Endothelial cell of umbilical vein (primary cell): ENCODE measurements around the gene LDHAL6B. TPM values are rescaled to one million over a fixed set of nuclear protein-coding genes. Genes with fewer than 3 reads are reported as not detected.

ENCODE experiments used
- BruUV-seq: library from RNA; stranded (reverse); fragments of 400-500 nt; replicated peaks from 2 replicates; lab custom pipeline; 2021; lab: Mats Ljungman, UMichigan
- CTCF ChIA-PET: fragments of 300-600, 350-600 bp; sonication (Branson Sonifier 250); formaldehyde crosslinking; loops from one replicate; lab custom pipeline; 2021; ENCODE audit warnings: antibody characterized with exemption, inconsistent platforms; lab: Charles Lee
- POLR2A ChIA-PET: fragments of 300-600, 350-600 bp; sonication (Branson Sonifier 250); formaldehyde crosslinking; loops from one replicate; lab custom pipeline; 2021; ENCODE audit warnings: antibody characterized with exemption, inconsistent platforms; lab: Charles Lee
- DNase-seq: peaks from one replicate; pipeline ENCODE4 v3.0.0-alpha.2; 2011; ENCODE audit warnings: low read depth, low spot score
- FAIRE-seq: peaks from 2 replicates; lab custom pipeline; 2011; peaks lifted over from hg19 to GRCh38; lab: Jason Lieb, UNC
- H2AFZ ChIP-seq: 2 replicates; pipeline ENCODE4 v1.6.0; 2012; ENCODE audit warnings: low read depth, low read length, control low read depth, inconsistent platforms
- H3K27ac ChIP-seq: 2 replicates; pipeline ENCODE4 v1.5.1; 2011; ENCODE audit warnings: low read depth, mild to moderate bottlenecking, control low read depth, low read length, moderate library complexity; ENCODE audit not compliant: insufficient read depth
- H3K27me3 ChIP-seq, 2 experiments: 2 replicates each; pipeline versions ENCODE4 v1.6.0 to v1.6.1; 2011; ENCODE audit warnings: low read length in 2 of 2, mixed read lengths in 1 of 2; ENCODE audit not compliant: control insufficient read depth in 2 of 2, insufficient read depth in 2 of 2
- H3K36me3 ChIP-seq, 2 experiments: 2 replicates in 1 of 2; 3 replicates in 1 of 2; pipeline ENCODE4 v1.5.1; 2011; ENCODE audit warnings: low read length in 2 of 2, mild to moderate bottlenecking in 1 of 2, moderate library complexity in 1 of 2; ENCODE audit not compliant: control insufficient read depth in 2 of 2, insufficient read depth in 2 of 2; ENCODE audit errors: extremely low read depth in 1 of 2
- H3K4me1 ChIP-seq: 3 replicates; pipeline ENCODE4 v1.5.1; 2011; ENCODE audit warnings: mild to moderate bottlenecking, low read length; ENCODE audit not compliant: control insufficient read depth, insufficient read depth; ENCODE audit errors: extremely low read depth
- H3K4me2 ChIP-seq: 2 replicates; pipeline ENCODE4 v1.6.1; 2011; ENCODE audit warnings: low read length, control low read depth, mixed read lengths; ENCODE audit not compliant: insufficient read depth
- H3K4me3 ChIP-seq, 3 experiments: fragments of 200-600 bp in 1 of 3; sonication (generic), shearing (Covaris generic) in 1 of 3; replicated peaks in 1 of 3; 2 replicates each; pipeline ENCODE4 v1.5.1; 2011 to 2016; ENCODE audit warnings: control low read depth in 3 of 3, low read length in 3 of 3, mild to moderate bottlenecking in 2 of 3, inconsistent platforms in 1 of 3, low read depth in 1 of 3, moderate library complexity in 1 of 3; ENCODE audit not compliant: insufficient read depth in 1 of 3
- H3K79me2 ChIP-seq: 2 replicates; pipeline ENCODE4 v1.6.0; 2012; ENCODE audit warnings: low read length, inconsistent platforms; ENCODE audit not compliant: control insufficient read depth, insufficient read depth
- H3K9ac ChIP-seq: replicated peaks from 2 replicates; pipeline ENCODE3; 2011; ENCODE audit warnings: low read length, control low read depth; ENCODE audit not compliant: insufficient read depth; ENCODE audit errors: extremely low read depth
- H3K9me1 ChIP-seq: replicated peaks from 3 replicates; pipeline ENCODE4 v1.6.0; 2011; ENCODE audit warnings: mild to moderate bottlenecking, low read length; ENCODE audit not compliant: control insufficient read depth, insufficient read depth; ENCODE audit errors: extremely low read depth
- H3K9me3 ChIP-seq: replicated peaks from 2 replicates; pipeline ENCODE4 v1.5.1; 2012; ENCODE audit warnings: low read length, inconsistent platforms; ENCODE audit not compliant: control insufficient read depth, insufficient read depth
- H4K20me1 ChIP-seq: replicated peaks from 2 replicates; pipeline ENCODE3; 2011; ENCODE audit warnings: mild to moderate bottlenecking, low read length; ENCODE audit not compliant: control insufficient read depth, insufficient read depth; ENCODE audit errors: extremely low read depth
- EZH2 ChIP-seq: IDR thresholded peaks from 2 replicates; pipeline ENCODE4 v1.6.1; 2012; ENCODE audit warnings: borderline replicate concordance, low read depth, mild to moderate bottlenecking, moderate library complexity, low read length, inconsistent platforms; ENCODE audit not compliant: severe bottlenecking
- FOS ChIP-seq: IDR thresholded peaks from 2 replicates; pipeline ENCODE4 v1.6.1; 2011; ENCODE audit warnings: mild to moderate bottlenecking, low read length, moderate library complexity, borderline replicate concordance; ENCODE audit not compliant: insufficient read depth
- GATA2 ChIP-seq: IDR thresholded peaks from 2 replicates; pipeline ENCODE4 v1.7.0; 2011; ENCODE audit warnings: low read depth, mild to moderate bottlenecking, moderate library complexity, mixed read lengths, low read length; ENCODE audit not compliant: insufficient read length, insufficient read depth
- JUN ChIP-seq: IDR thresholded peaks from 2 replicates; pipeline ENCODE4 v1.6.1; 2011; ENCODE audit warnings: borderline replicate concordance, low read depth; ENCODE audit not compliant: insufficient read length, insufficient read depth
- MYC ChIP-seq: IDR thresholded peaks from one replicate; pipeline ENCODE4 v1.6.1; 2011; ENCODE audit warnings: mild to moderate bottlenecking, low read depth, low read length
- POLR2A ChIP-seq: IDR thresholded peaks from 2 replicates; pipeline ENCODE4 v1.6.1; 2012; ENCODE audit warnings: low read depth, mild to moderate bottlenecking, control low read depth, low read length
- POLR2AphosphoS5 ChIP-seq: IDR thresholded peaks from 2 replicates; pipeline ENCODE4 v1.6.1; 2012; ENCODE audit warnings: low read depth, mild to moderate bottlenecking, control low read depth, low read length, moderate library complexity; ENCODE audit not compliant: insufficient read depth
- dilution Hi-C: fragments of 300-500 bp; cut with MboI; formaldehyde crosslinking; loops from one replicate; pipeline ENCODE4 v1.15.0; 2019; ENCODE audit warnings: low sequenced_read_pairs; ENCODE audit not compliant: extremely low pct_ligation_motif_present
- intact Hi-C: fragments of 100-400 bp; cut with micrococcal nuclease; formaldehyde crosslinking; loops from one replicate; pipeline ENCODE4 v1.10.0; 2022
- polyA plus RNA-seq, 4 experiments: library from polyadenylated mRNA; depleted of rRNA in 3 of 4; stranded (reverse) in 3 of 4; unstranded in 1 of 4; fragments of >200 nt; gene quantifications; 2 replicates each; pipeline versions ENCODE4 v1.2.1 to v1.2.3, GENCODE V29; 2011 to 2012; ENCODE audit warnings: missing spikeins in 1 of 4
- total RNA-seq: library from RNA; stranded (reverse); gene quantifications from 2 replicates; pipeline ENCODE4 v1.2.3, GENCODE V29; 2021
- TF ChIP-seq, protein P1 (sequence below): IDR thresholded peaks from 2 replicates; pipeline ENCODE4 v1.6.1; 2011; ENCODE audit not compliant: insufficient read depth, insufficient read length
- TF ChIP-seq, protein P2 (sequence below), 2 donors: IDR thresholded peaks; 1 replicate in 1 of 2; 2 replicates in 1 of 2; pipeline ENCODE4 v1.5.1; 2011; ENCODE audit warnings: low read length in 2 of 2, mild to moderate bottlenecking in 2 of 2, moderate library complexity in 2 of 2, control low read depth in 1 of 2, inconsistent platforms in 1 of 2, low read depth in 1 of 2; ENCODE audit not compliant: insufficient read depth in 1 of 2; ENCODE audit errors: extremely low read depth in 1 of 2

LDHAL6B gene
- total and polyA plus RNA-seq, 2 donors (not counting 3 experiments of a cell fraction or from before 2014, with no cell fraction given): not detected

DNA sequence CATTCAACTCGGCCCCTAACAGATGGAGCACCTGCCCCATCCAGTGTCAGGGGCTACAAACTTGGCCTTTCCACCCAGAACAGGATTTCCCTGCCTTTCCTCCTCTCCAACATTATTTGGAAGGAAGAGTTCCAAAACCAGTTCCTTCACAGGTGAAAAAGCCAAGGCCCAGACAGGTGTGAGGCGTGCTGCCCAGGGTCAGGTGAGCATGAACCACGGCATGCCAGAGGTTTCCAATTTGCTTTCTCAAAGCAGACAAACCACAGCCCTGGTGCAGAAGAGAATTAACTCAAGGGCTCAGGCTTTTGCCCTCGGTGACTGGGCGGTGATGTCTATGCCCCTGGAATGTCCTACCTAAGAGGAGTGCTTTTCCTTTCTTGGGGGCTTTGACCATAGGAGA lies 43.2 kb downstream of the LDHAL6B start:
- dilution Hi-C loops: no loop called here
- ChIA-PET POLR2A (no interaction called here), CTCF (no interaction called here)
- H3K36me3 ChIP-seq: peaks cover 6% of the 10 kb centered on the region in 2 experiments
- no peaks in the 10 kb centered on the region for H3K9me3 ChIP-seq
- DNase-seq (no peak), FAIRE-seq (no peak)
- no peak overlapping the region for H3K4me3 ChIP-seq
- no peaks in the 10 kb centered on the region for H4K20me1 ChIP-seq
- H3K4me2 ChIP-seq: no peak overlapping the region
- no peak overlapping the region for H3K9ac ChIP-seq
- no peak overlapping the region for H3K27ac ChIP-seq
- H3K27me3 ChIP-seq: no peaks in the 10 kb centered on the region
- H3K4me1 ChIP-seq: peaks cover 3% of the 10 kb centered on the region
- intact Hi-C loops: loop anchor here (5.0 kb wide), 1 partner anchor 47 kb away; no protein-coding TSS in a partner anchor
- H3K9me1 ChIP-seq: no peaks in the 10 kb centered on the region
- peaks cover 7% of the 10 kb centered on the region for H3K79me2 ChIP-seq
- no TSS peak for BruUV-seq
- H2AFZ ChIP-seq: no peak overlapping the region
- TF ChIP-seq FOS: no peak
- no peak for TF ChIP-seq POLR2AphosphoS5
- no peak for TF ChIP-seq JUN
- TF ChIP-seq MYC: no peak
- no peak for TF ChIP-seq EZH2
- TF ChIP-seq GATA2: no peak
- TF ChIP-seq POLR2A: no peak
- TF ChIP-seq, protein P1, sequence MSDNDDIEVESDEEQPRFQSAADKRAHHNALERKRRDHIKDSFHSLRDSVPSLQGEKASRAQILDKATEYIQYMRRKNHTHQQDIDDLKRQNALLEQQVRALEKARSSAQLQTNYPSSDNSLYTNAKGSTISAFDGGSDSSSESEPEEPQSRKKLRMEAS: no peak
- TF ChIP-seq, protein P2, sequence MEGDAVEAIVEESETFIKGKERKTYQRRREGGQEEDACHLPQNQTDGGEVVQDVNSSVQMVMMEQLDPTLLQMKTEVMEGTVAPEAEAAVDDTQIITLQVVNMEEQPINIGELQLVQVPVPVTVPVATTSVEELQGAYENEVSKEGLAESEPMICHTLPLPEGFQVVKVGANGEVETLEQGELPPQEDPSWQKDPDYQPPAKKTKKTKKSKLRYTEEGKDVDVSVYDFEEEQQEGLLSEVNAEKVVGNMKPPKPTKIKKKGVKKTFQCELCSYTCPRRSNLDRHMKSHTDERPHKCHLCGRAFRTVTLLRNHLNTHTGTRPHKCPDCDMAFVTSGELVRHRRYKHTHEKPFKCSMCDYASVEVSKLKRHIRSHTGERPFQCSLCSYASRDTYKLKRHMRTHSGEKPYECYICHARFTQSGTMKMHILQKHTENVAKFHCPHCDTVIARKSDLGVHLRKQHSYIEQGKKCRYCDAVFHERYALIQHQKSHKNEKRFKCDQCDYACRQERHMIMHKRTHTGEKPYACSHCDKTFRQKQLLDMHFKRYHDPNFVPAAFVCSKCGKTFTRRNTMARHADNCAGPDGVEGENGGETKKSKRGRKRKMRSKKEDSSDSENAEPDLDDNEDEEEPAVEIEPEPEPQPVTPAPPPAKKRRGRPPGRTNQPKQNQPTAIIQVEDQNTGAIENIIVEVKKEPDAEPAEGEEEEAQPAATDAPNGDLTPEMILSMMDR (IDR thresholded peaks at IDR 0.05; ENCODE audit: extremely low read depth in 1 of 2, insufficient read depth in 1 of 2, low read depth in 1 of 2, low read length in 2 of 2): no peak
